Measurements from ENCODE around the gene RAB3C.

GRCh38 chr5:58849223-58849622 is 266.3 kb downstream of the RAB3C start:
- TF ChIP-seq CTCF (IDR thresholded peaks at IDR 0.05) = no peak
- no peak for TF ChIP-seq POLR2A (IDR thresholded peaks at IDR 0.05)
- no peak for TF ChIP-seq POLR2AphosphoS5 (IDR thresholded peaks at IDR 0.05; ENCODE audit: insufficient read depth in 1 of 2, low read depth in 1 of 2)

All from vagina (tissue), 2 donors.